ENCODE results near the gene PDLIM7. TPM values are rescaled to one million over a fixed set of nuclear protein-coding genes. Genes with fewer than 3 reads are reported as not detected.

The PDLIM7 gene
- total and polyA plus RNA-seq, 10 of the 15 experiments (the other 5 are each of a cell fraction or from before 2014, with no cell fraction given), result 0.82 to 36.6 (median 19.3) TPM

GRCh38 chr5:177524941-177525655 lies 27.7 kb upstream of the PDLIM7 start:
- ChIA-PET POLR2A (interaction anchor here (1.0 kb wide), 1 partner anchor 9 kb away, joined by 4 read pairs; no protein-coding TSS in a partner anchor), CTCF (no interaction called here)
- TF ChIP-seq BHLHE40 (IDR thresholded peaks at IDR 0.05; ENCODE audit: borderline replicate concordance in 1 of 2, low read depth in 2 of 2, low read length in 1 of 2) (no peak), MAX (IDR thresholded peaks at IDR 0.05; ENCODE audit: low read depth, low read length) (no peak), BCL11A (IDR thresholded peaks at IDR 0.05; ENCODE audit: low read depth, low read length) (no peak), JUND (IDR thresholded peaks at IDR 0.05; ENCODE audit: low read depth, low read length) (no peak), ZSCAN29 (IDR thresholded peaks at IDR 0.05) (no peak), TCF3 (IDR thresholded peaks at IDR 0.05; ENCODE audit: borderline replicate concordance, insufficient read depth, low read depth, low read length) (no peak), ZBTB11 (CRISPR knock-in tag; IDR thresholded peaks at IDR 0.05) (no peak), NFIC (IDR thresholded peaks at IDR 0.05; ENCODE audit: low read depth, low read length) (no peak), NKRF (conservative IDR thresholded peaks at IDR 0.05) (no peak), BCL3 (IDR thresholded peaks at IDR 0.05; ENCODE audit: borderline replicate concordance, insufficient read depth, low read depth, low read length, poor library complexity, severe bottlenecking) (no peak), MYB (IDR thresholded peaks at IDR 0.05; ENCODE audit: borderline replicate concordance, low read depth, low read length) (no peak)

More at GRCh38 chr5:177524941-177525655, 27.7 kb upstream of the PDLIM7 start:
- Histone ChIP-seq H2AFZ (ENCODE audit: control insufficient read depth, low read depth, low read length) (no peak overlapping the region), H4K20me1 (ENCODE audit: control insufficient read depth, insufficient read depth) (no peaks in the 10 kb centered on the region), H3K27me3 (replicated peaks in 1 of 2; ENCODE audit: control insufficient read depth in 2 of 2, insufficient read depth in 2 of 2, low read length in 1 of 2) (no peaks in the 10 kb centered on the region), H3K4me1 (ENCODE audit: control insufficient read depth, insufficient read depth, low read length) (no peaks in the 10 kb centered on the region; the same call in 1 of the 2 replicates), H3K36me3 (ENCODE audit: control insufficient read depth in 2 of 2, insufficient read depth in 2 of 2, low read length in 1 of 2) (peaks cover 5 to 14% of the 10 kb centered on the region in 2 experiments; a peak in 3 of 4 replicates), H3K4me2 (ENCODE audit: control insufficient read depth, insufficient read depth) (no peak overlapping the region), H3K9me3 (replicated peaks; ENCODE audit: control insufficient read depth, insufficient read depth, low read length) (no peaks in the 10 kb centered on the region), H3K27ac (ENCODE audit: control insufficient read depth, insufficient read depth) (no peak overlapping the region), H3K79me2 (ENCODE audit: control insufficient read depth, insufficient read depth, low read length) (no peaks in the 10 kb centered on the region), H3K4me3 (no peak overlapping the region), H3K9ac (ENCODE audit: control insufficient read depth, insufficient read depth, low read length) (no peak overlapping the region)
- SMC1A ChIA-PET (ENCODE audit: uncharacterized antibody, unreplicated experiment), result no interaction called here
- FAIRE-seq, result no peak
- intact Hi-C loops (cut with micrococcal nuclease; ENCODE audit: unreplicated experiment), result no loop called here
- in situ Hi-C loops (cut with MboI), result no loop called here
- no peak for DNase-seq (ENCODE audit: low read depth, low spot score)
- RAD21 ChIA-PET (ENCODE audit: unreplicated experiment), result no interaction called here
- no peak for ATAC-seq
- WGBS (ENCODE audit: insufficient coverage, insufficient replicate concordance, low lambda C conversion rate, missing lambda C conversion rate), result 92% methylated on average over 7 of the region's 10 CpGs
- BruUV-seq (replicated peaks), result no TSS peak

Data from GM12878 (cell line).